Measurements from ENCODE around the gene GPRC6A. TPM values are rescaled to one million over a fixed set of nuclear protein-coding genes. Genes with fewer than 3 reads are reported as not detected.

The GPRC6A gene
- total and polyA plus RNA-seq, 10 donors: not detected

- H3K27ac ChIP-seq: no peak overlapping the region
- H3K4me3 ChIP-seq: no peak overlapping the region
- no peaks in the 10 kb centered on the region for H3K36me3 ChIP-seq
- intact Hi-C loops (cut with DNase I; ENCODE audit: low total_unique reads): no loop called here
- H3K27me3 ChIP-seq (replicated peaks in 1 of 7): peaks cover 0 to 8% (median 0%) of the 10 kb centered on the region in 7 donors
- DNase-seq: no peak
- TF ChIP-seq POLR2A (IDR thresholded peaks at IDR 0.05): no peak
- TF ChIP-seq POLR2AphosphoS5 (IDR thresholded peaks at IDR 0.05): no peak
- TF ChIP-seq, protein P1, sequence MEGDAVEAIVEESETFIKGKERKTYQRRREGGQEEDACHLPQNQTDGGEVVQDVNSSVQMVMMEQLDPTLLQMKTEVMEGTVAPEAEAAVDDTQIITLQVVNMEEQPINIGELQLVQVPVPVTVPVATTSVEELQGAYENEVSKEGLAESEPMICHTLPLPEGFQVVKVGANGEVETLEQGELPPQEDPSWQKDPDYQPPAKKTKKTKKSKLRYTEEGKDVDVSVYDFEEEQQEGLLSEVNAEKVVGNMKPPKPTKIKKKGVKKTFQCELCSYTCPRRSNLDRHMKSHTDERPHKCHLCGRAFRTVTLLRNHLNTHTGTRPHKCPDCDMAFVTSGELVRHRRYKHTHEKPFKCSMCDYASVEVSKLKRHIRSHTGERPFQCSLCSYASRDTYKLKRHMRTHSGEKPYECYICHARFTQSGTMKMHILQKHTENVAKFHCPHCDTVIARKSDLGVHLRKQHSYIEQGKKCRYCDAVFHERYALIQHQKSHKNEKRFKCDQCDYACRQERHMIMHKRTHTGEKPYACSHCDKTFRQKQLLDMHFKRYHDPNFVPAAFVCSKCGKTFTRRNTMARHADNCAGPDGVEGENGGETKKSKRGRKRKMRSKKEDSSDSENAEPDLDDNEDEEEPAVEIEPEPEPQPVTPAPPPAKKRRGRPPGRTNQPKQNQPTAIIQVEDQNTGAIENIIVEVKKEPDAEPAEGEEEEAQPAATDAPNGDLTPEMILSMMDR (IDR thresholded peaks at IDR 0.05 in 8 of 11, conservative IDR thresholded peaks at IDR 0.05 in 3 of 11): no peak
- H3K4me1 ChIP-seq: no peaks in the 10 kb centered on the region
- no peaks in the 10 kb centered on the region for H3K9me3 ChIP-seq
These were observed 26.9 kb downstream of the GPRC6A start for GRCh38 chr6:116801971-116802370.

GRCh38 chr6:116799945-116800344 is 28.9 kb downstream of the GPRC6A start:
- Histone ChIP-seq H3K27ac (no peak overlapping the region), H3K4me3 (no peak overlapping the region), H3K4me1 (no peaks in the 10 kb centered on the region), H3K36me3 (no peaks in the 10 kb centered on the region), H3K9me3 (no peaks in the 10 kb centered on the region), H3K27me3 (replicated peaks in 1 of 7) (peaks cover 0 to 8% (median 0%) of the 10 kb centered on the region in 7 donors)
- intact Hi-C loops (cut with DNase I; ENCODE audit: low total_unique reads): loop anchor here (10.0 kb wide), 1 partner anchor 165 kb away; no protein-coding TSS in a partner anchor
- TF ChIP-seq POLR2A (IDR thresholded peaks at IDR 0.05) (no peak), POLR2AphosphoS5 (IDR thresholded peaks at IDR 0.05) (no peak)
- TF ChIP-seq, protein P1 (IDR thresholded peaks at IDR 0.05 in 8 of 11, conservative IDR thresholded peaks at IDR 0.05 in 3 of 11): no peak
- no peak for DNase-seq

GRCh38 chr6:116797585-116797984 is 31.3 kb downstream of the GPRC6A start:
- Histone ChIP-seq H3K4me3 (no peak overlapping the region), H3K9me3 (no peaks in the 10 kb centered on the region), H3K27me3 (replicated peaks in 1 of 7) (peaks cover 0 to 9% (median 0%) of the 10 kb centered on the region in 7 donors), H3K36me3 (no peaks in the 10 kb centered on the region), H3K27ac (no peak overlapping the region), H3K4me1 (no peaks in the 10 kb centered on the region)
- TF ChIP-seq, protein P1 (IDR thresholded peaks at IDR 0.05 in 8 of 11, conservative IDR thresholded peaks at IDR 0.05 in 3 of 11): no peak
- no peak for TF ChIP-seq POLR2A (IDR thresholded peaks at IDR 0.05)
- TF ChIP-seq POLR2AphosphoS5 (IDR thresholded peaks at IDR 0.05): no peak
- intact Hi-C loops (cut with DNase I; ENCODE audit: low total_unique reads): loop anchor here (10.0 kb wide), 1 partner anchor 167 kb away; no protein-coding TSS in a partner anchor
- WGBS, 5 donors: 46 to 68% (median 56%) methylated on average over 2 of the region's 2 CpGs
- DNase-seq: no peak

DNA sequence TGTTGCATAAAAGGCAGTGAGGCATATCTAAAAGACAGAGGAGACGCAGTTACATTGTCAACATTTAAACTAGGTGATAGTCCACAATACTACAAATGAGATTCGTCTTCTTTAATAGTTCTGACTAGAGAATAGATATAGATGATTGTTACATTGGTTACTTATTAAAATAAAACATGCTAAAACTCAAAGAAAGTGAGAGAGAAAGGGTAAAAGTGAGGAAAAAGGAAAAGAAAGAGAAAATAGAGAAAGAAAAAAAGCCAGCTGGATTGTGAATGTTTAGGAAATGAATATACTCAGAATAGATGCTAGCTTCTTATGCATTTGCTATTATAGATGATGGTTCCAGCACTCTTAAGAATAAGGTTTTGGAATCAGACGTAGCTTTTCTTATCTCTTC is 35.7 kb downstream of the GPRC6A start:
- intact Hi-C loops (cut with DNase I; ENCODE audit: low total_unique reads): loop anchor here (10.0 kb wide), 1 partner anchor 172 kb away; no protein-coding TSS in a partner anchor
- 76 to 88% (median 80%) methylated on average over 3 of the region's 3 CpGs for WGBS, 5 donors

GRCh38 chr6:116783852-116784251 is 45.0 kb downstream of the GPRC6A start:
- Histone ChIP-seq H3K27ac (no peak overlapping the region), H3K36me3 (no peaks in the 10 kb centered on the region), H3K9me3 (no peaks in the 10 kb centered on the region), H3K27me3 (replicated peaks in 1 of 7) (peaks cover 0 to 43% (median 8%) of the 10 kb centered on the region in 7 donors), H3K4me1 (no peaks in the 10 kb centered on the region), H3K4me3 (no peak overlapping the region)
- intact Hi-C loops (cut with DNase I; ENCODE audit: low total_unique reads): no loop called here
- TF ChIP-seq POLR2AphosphoS5 (IDR thresholded peaks at IDR 0.05) (no peak), POLR2A (IDR thresholded peaks at IDR 0.05) (no peak)
- TF ChIP-seq, protein P1 (IDR thresholded peaks at IDR 0.05 in 8 of 11, conservative IDR thresholded peaks at IDR 0.05 in 3 of 11): no peak
- DNase-seq: no peak
- 63 to 81% (median 75%) methylated on average over 5 of the region's 5 CpGs for WGBS, 5 donors

More for the DNA sequence above, 35.7 kb downstream of the GPRC6A start:
- no peak overlapping the region for H3K27ac ChIP-seq
- no peak overlapping the region for H3K4me3 ChIP-seq
- H3K9me3 ChIP-seq: no peaks in the 10 kb centered on the region
- no peak for DNase-seq
- no peaks in the 10 kb centered on the region for H3K4me1 ChIP-seq
- TF ChIP-seq POLR2AphosphoS5 (IDR thresholded peaks at IDR 0.05): no peak
- no peaks in the 10 kb centered on the region for H3K36me3 ChIP-seq
- H3K27me3 ChIP-seq (replicated peaks in 1 of 7): peaks cover 0 to 20% (median under 1%) of the 10 kb centered on the region in 7 donors

All from spleen (tissue), 11 donors.